ENCODE measurements around the gene PPT2.

GRCh38 chr6:32198345-32198696, 44.4 kb downstream of the PPT2 start:
- TF ChIP-seq CTCF (IDR thresholded peaks at IDR 0.05; ENCODE audit: poor library complexity) (no peak), EZH2phosphoT487 (IDR thresholded peaks at IDR 0.05; ENCODE audit: low read depth, severe bottlenecking, unreplicated experiment) (no peak)
